AG09309 (cell line): ENCODE results near the gene ESR2.

Experiments
- DNase-seq: peaks from one replicate; pipeline ENCODE4 v3.0.0-alpha.2; 2010; ENCODE audit warnings: low read depth
- H3K4me3 ChIP-seq: 2 replicates; pipeline ENCODE4 v1.5.1; 2011; ENCODE audit warnings: mild to moderate bottlenecking, low read depth, low read length, moderate library complexity; ENCODE audit not compliant: control insufficient read depth
- TF ChIP-seq, protein P1 (sequence below): IDR thresholded peaks from 2 replicates; pipeline ENCODE4 v1.5.1; 2011; ENCODE audit warnings: mild to moderate bottlenecking, low read depth, low read length, inconsistent platforms; ENCODE audit not compliant: insufficient read depth, control insufficient read depth; ENCODE audit errors: missing control alignments

ESR2 gene

GRCh38 chr14:64210216-64210615 lies 84.0 kb downstream of the ESR2 start:
- TF ChIP-seq, protein P1, sequence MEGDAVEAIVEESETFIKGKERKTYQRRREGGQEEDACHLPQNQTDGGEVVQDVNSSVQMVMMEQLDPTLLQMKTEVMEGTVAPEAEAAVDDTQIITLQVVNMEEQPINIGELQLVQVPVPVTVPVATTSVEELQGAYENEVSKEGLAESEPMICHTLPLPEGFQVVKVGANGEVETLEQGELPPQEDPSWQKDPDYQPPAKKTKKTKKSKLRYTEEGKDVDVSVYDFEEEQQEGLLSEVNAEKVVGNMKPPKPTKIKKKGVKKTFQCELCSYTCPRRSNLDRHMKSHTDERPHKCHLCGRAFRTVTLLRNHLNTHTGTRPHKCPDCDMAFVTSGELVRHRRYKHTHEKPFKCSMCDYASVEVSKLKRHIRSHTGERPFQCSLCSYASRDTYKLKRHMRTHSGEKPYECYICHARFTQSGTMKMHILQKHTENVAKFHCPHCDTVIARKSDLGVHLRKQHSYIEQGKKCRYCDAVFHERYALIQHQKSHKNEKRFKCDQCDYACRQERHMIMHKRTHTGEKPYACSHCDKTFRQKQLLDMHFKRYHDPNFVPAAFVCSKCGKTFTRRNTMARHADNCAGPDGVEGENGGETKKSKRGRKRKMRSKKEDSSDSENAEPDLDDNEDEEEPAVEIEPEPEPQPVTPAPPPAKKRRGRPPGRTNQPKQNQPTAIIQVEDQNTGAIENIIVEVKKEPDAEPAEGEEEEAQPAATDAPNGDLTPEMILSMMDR, result no peak
- H3K4me3 ChIP-seq, result no peak overlapping the region
- DNase-seq, result no peak

DNA sequence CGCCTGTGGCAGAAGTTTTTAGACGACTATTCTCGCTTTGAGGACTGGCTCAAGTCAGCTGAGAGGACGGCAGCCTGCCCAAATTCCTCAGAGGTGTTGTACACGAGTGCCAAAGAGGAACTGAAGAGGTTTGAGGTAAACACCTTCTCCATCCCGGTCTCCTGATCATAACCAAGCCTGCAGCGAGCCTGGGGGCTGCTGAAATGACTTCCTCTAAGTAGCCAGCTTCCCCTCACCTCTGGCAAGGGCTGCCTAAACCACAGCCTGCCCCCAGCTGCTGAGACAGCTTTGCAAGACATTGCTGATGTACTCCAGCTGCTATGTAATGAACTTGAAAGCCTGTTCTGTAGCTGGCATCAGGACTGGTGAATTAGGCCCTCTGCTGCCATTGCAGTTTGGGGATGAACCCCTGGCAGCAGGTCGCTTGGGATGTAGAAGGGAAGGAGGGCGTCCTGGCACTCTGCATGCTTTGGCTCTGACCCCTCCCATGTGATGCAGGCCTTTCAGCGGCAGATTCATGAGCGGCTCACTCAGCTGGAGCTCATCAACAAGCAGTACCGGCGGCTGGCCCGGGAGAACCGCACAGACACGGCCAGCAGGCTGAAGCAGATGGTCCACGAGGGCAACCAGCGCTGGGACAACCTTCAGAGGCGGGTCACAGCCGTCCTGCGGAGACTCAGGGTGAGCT lies 84.6 kb downstream of the ESR2 start:
- TF ChIP-seq, protein P1, result no peak
- no peak overlapping the region for H3K4me3 ChIP-seq
- DNase-seq, result no peak

DNA sequence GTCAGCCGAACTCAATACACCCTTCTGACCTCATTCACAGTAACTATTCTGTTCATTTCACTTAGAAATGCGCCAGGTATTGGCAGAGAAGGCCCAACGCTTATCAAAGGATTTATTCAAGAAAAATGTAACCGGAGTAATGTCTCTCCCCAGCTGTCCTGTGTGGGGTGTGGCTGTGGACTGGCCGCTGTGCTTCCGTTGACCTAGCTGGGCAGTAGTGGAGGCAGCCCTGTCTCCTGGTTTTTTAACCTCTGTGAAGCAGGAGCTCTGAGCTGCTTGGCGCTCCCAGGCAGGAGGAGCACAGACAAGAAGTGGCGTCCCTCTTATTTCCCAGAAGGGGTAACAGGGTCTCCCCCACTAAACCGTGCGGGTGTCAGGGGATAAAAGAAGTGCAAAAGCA lies 85.2 kb downstream of the ESR2 start:
- H3K4me3 ChIP-seq, result no peak overlapping the region
- no peak for DNase-seq
- TF ChIP-seq, protein P1, result no peak

- H3K4me3 ChIP-seq, result no peak overlapping the region
- DNase-seq, result no peak
- TF ChIP-seq, protein P1, result no peak
Measured at GRCh38 chr14:64208261-64208660, 85.9 kb downstream of the ESR2 start.

GRCh38 chr14:64203366-64204006 lies 90.7 kb downstream of the ESR2 start:
- TF ChIP-seq, protein P1, result no peak
- no peak for DNase-seq

DNA sequence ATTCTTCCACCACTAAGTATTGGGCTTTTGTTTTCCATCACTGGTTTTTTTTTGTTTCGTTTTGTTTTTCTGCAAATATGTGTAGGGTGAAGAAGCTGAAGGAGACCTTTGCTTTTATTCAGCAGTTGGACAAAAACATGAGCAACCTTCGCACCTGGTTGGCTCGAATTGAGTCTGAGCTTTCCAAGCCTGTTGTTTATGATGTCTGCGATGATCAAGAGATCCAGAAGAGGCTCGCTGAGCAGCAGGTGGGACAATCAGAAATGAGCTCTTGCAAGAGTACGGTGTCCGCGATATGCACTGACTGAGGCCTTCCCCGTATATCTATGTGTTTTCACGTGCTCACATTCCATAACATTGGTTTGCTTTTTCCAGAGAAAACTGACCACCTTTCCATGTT lies 91.5 kb downstream of the ESR2 start:
- no peak for DNase-seq
- no peak overlapping the region for H3K4me3 ChIP-seq
- TF ChIP-seq, protein P1, result no peak

More at GRCh38 chr14:64203366-64204006, 90.7 kb downstream of the ESR2 start:
- H3K4me3 ChIP-seq, result no peak overlapping the region
